Transverse colon (tissue), 4 donors: ENCODE results near the gene KMT2C. TPM values are rescaled to one million over a fixed set of nuclear protein-coding genes. Genes with fewer than 3 reads are reported as not detected.
"Not testable (repeated sequence)": the region's sequence is repeated elsewhere in the genome, so short reads cannot be mapped to it uniquely, and the experiment has no call there.

Experiments
- DNase-seq: peaks from one replicate; pipeline ENCODE4 v3.0.0-alpha.2; 2019
- H3K27ac ChIP-seq, 4 donors: fragments of 200-600 bp; sonication (generic); 2 replicates each; pipeline ENCODE4 v1.5.1; 2016 to 2018; ENCODE audit warnings: inconsistent platforms in 4 of 4
- H3K27me3 ChIP-seq: fragments of 200-600 bp; sonication (generic); 2 replicates; pipeline ENCODE4 v1.5.1; 2017; ENCODE audit warnings: inconsistent platforms
- H3K36me3 ChIP-seq, 4 donors: fragments of 200-600 bp; sonication (generic); 2 replicates each; pipeline ENCODE4 v1.5.1; 2017 to 2019; ENCODE audit warnings: inconsistent platforms in 4 of 4
- H3K4me1 ChIP-seq, 4 donors: fragments of 200-600 bp; sonication (generic); 2 replicates each; pipeline ENCODE4 v1.5.1; 2017 to 2020; ENCODE audit warnings: inconsistent platforms in 4 of 4
- H3K4me3 ChIP-seq, 4 donors: fragments of 200-600 bp; sonication (generic); 1 replicate in 1 of 4; 2 replicates in 3 of 4; pipeline versions ENCODE4 v1.5.1 to v1.6.1; 2017 to 2019; ENCODE audit warnings: inconsistent platforms in 4 of 4
- H3K9me3 ChIP-seq, 2 donors: fragments of 200-600 bp; sonication (generic); 2 replicates each; pipeline ENCODE4 v1.5.1; 2017 to 2019; ENCODE audit warnings: inconsistent platforms in 2 of 2
- EP300 ChIP-seq: sonication (generic); formaldehyde crosslinking; IDR thresholded peaks from one replicate; pipeline ENCODE4 v1.6.1; 2017; ENCODE audit warnings: antibody characterized with exemption, low read depth
- POLR2A ChIP-seq: fragments of 450-650 bp; IDR thresholded peaks from one replicate; pipeline ENCODE4 v1.6.1; 2016; ENCODE audit warnings: antibody characterized with exemption, mild to moderate bottlenecking, moderate library complexity
- POLR2AphosphoS5 ChIP-seq, 3 donors: sonication (generic); formaldehyde crosslinking; IDR thresholded peaks; one replicate each; pipeline ENCODE4 v1.6.1; 2016; ENCODE audit warnings: antibody characterized with exemption in 3 of 3
- whole genome bisulfite sequencing, 2 donors: methylation state at CpG; one replicate each; pipeline ENCODE4 v1.1.5; 2018; ENCODE audit warnings: low coverage in 1 of 2; 5-methylcytosine and 5-hydroxymethylcytosine counted together
- in situ Hi-C, 4 donors: fragments of 200-750 bp; cut with MboI; loops; one replicate each; pipeline versions ENCODE4 v1.15.0 to v1.15.1; 2017; ENCODE audit warnings: low sequenced_read_pairs in 3 of 4, low pct_ligation_motif_present in 1 of 4, low pct_unique_long_range_greater_than_20kb in 1 of 4
- intact Hi-C: fragments of 100-400 bp; cut with DNase I; formaldehyde crosslinking; loops from one replicate; pipeline ENCODE4 v1.15.1; 2023; ENCODE audit warnings: low total_unique reads
- total RNA-seq, 4 donors: library from RNA; depleted of rRNA; stranded (reverse); fragments of >200 nt; gene quantifications; one replicate each; pipeline ENCODE4 v1.1.0, GENCODE V29; 2016

KMT2C gene
- total RNA-seq, 4 donors from 2014 or later: 72.6 to 99.5 (median 83.8) TPM

GRCh38 chr7:152442330-152442835 lies 6.6 kb upstream of the KMT2C start:
- TF ChIP-seq POLR2A: no peak
- no peak for TF ChIP-seq POLR2AphosphoS5 (IDR thresholded peaks at IDR 0.05)
- Histone ChIP-seq H3K36me3 (no peaks in the 10 kb centered on the region), H3K4me3 (no peak overlapping the region), H3K27me3 (no peaks in the 10 kb centered on the region), H3K9me3 (no peaks in the 10 kb centered on the region), H3K27ac (no peak overlapping the region), H3K4me1 (peaks cover 0 to 1% (median under 1%) of the 10 kb centered on the region in 4 donors)
- no peak for DNase-seq
- WGBS, 2 donors: 93 to 100% methylated on average over 1 to 7 of the region's 7 CpGs
- in situ Hi-C loops: no loop called here
- intact Hi-C loops: no loop called here

- in situ Hi-C loops, H3K36me3 ChIP-seq, H3K4me1 ChIP-seq, H3K27ac ChIP-seq, DNase-seq, intact Hi-C loops, H3K4me3 ChIP-seq, H3K9me3 ChIP-seq, H3K27me3 ChIP-seq: not testable (repeated sequence)
- WGBS, 2 donors: 83 to 87% methylated on average over 7 to 8 of the region's 8 CpGs
Measured at GRCh38 chr7:152441810-152442209, 6.0 kb upstream of the KMT2C start.

GRCh38 chr7:152441168-152441567 lies 5.4 kb upstream of the KMT2C start:
- H3K4me3 ChIP-seq, intact Hi-C loops, DNase-seq, H3K9me3 ChIP-seq, H3K4me1 ChIP-seq, in situ Hi-C loops, H3K36me3 ChIP-seq, H3K27me3 ChIP-seq, H3K27ac ChIP-seq: not testable (repeated sequence)
- 67 to 79% methylated on average over 3 to 7 of the region's 7 CpGs for WGBS, 2 donors

GRCh38 chr7:152438017-152438416 lies 2.2 kb upstream of the KMT2C start:
- H3K9me3 ChIP-seq, H3K27me3 ChIP-seq, DNase-seq, intact Hi-C loops, in situ Hi-C loops, H3K4me3 ChIP-seq, H3K36me3 ChIP-seq, H3K27ac ChIP-seq: not testable (repeated sequence)
- 80 to 85% methylated on average over 4 of the region's 4 CpGs for WGBS, 2 donors
- peaks cover 0 to 14% (median 6%) of the 10 kb centered on the region in 4 donors for H3K4me1 ChIP-seq

GRCh38 chr7:152436931-152437575 lies 1.2 kb upstream of the KMT2C start:
- H3K27me3 ChIP-seq, H3K9me3 ChIP-seq, intact Hi-C loops, in situ Hi-C loops, H3K36me3 ChIP-seq, DNase-seq: not testable (repeated sequence)
- Histone ChIP-seq H3K4me1 (peaks cover 0 to 23% (median 12%) of the 10 kb centered on the region in 4 donors), H3K27ac (peak overlapping the region; percentile 100), H3K4me3 (peak overlapping the region; percentile 41 to 87 (median 76))
- WGBS, 2 donors: 12 to 22% methylated on average over 12 to 22 of the region's 22 CpGs

- in situ Hi-C loops (no loop called here), intact Hi-C loops (no loop called here)
- Histone ChIP-seq H3K36me3 (no peaks in the 10 kb centered on the region), H3K27me3 (no peaks in the 10 kb centered on the region), H3K27ac (peak overlapping the region; percentile 100), H3K4me3 (peak overlapping the region; percentile 69 to 87 (median 76)), H3K9me3 (no peaks in the 10 kb centered on the region), H3K4me1 (peaks cover 0 to 31% (median 14%) of the 10 kb centered on the region in 4 donors)
- DNase-seq: peak; percentile 95
- TF ChIP-seq POLR2AphosphoS5 (IDR thresholded peaks at IDR 0.05) (peak in 1 of 3 donors; percentile 9), EP300 (no peak)
- WGBS, 2 donors: 0% methylated on average over 59 of the region's 132 CpGs; no CpG with 5 or more reads in 1 of the 2 donors
Measured at GRCh38 chr7:152436111-152436930, 518 bp upstream of the KMT2C start.

- Histone ChIP-seq H3K4me1 (peaks cover 0 to 46% (median 19%) of the 10 kb centered on the region in 4 donors), H3K27ac (peak overlapping the region; percentile 99 to 100 (median 100)), H3K4me3 (peak overlapping the region; percentile 67 to 100 (median 97))
- DNase-seq: peak; percentile 43
- intact Hi-C loops, H3K27me3 ChIP-seq, H3K9me3 ChIP-seq, H3K36me3 ChIP-seq, in situ Hi-C loops: not testable (repeated sequence)
- WGBS, 2 donors: 1 to 3% methylated on average over 12 to 57 of the region's 58 CpGs
Measured at GRCh38 chr7:152434511-152435383, 1.1 kb downstream of the KMT2C start.
